IMR-90 (cell line): ENCODE results near the gene USH2A.

ENCODE experiments used
- BHLHE40 ChIP-seq: fragments of 150-350 bp; IDR thresholded peaks from 2 replicates; pipeline ENCODE4 v1.6.1; 2016; ENCODE audit warnings: mild to moderate bottlenecking, low read depth, low read length
- CEBPB ChIP-seq: IDR thresholded peaks from 2 replicates; pipeline ENCODE4 v1.6.1; 2012; ENCODE audit warnings: low read depth, low read length, improper control_type of control experiment
- FOS ChIP-seq: fragments of 150-350 bp; IDR thresholded peaks from 2 replicates; pipeline ENCODE4 v1.6.1; 2016; ENCODE audit warnings: low read depth, low read length
- MAFK ChIP-seq: IDR thresholded peaks from 2 replicates; pipeline ENCODE4 v1.6.1; 2012; ENCODE audit warnings: low read depth, low read length, improper control_type of control experiment
- MAZ ChIP-seq: IDR thresholded peaks from 2 replicates; pipeline ENCODE4 v1.6.1; 2012; ENCODE audit warnings: low read depth, mild to moderate bottlenecking, low read length, improper control_type of control experiment, moderate library complexity, borderline replicate concordance
- MXI1 ChIP-seq: IDR thresholded peaks from 2 replicates; pipeline ENCODE4 v1.6.1; 2012; ENCODE audit warnings: low read depth, mild to moderate bottlenecking, low read length, moderate library complexity, borderline replicate concordance
- NFE2L2 ChIP-seq: fragments of 150-350 bp; IDR thresholded peaks from 2 replicates; pipeline ENCODE4 v1.6.1; 2016; ENCODE audit warnings: low read depth, mild to moderate bottlenecking, low read length
- POLR2A ChIP-seq: IDR thresholded peaks from 2 replicates; pipeline ENCODE4 v1.6.1; 2012; ENCODE audit warnings: mild to moderate bottlenecking, low read depth, low read length
- RAD21 ChIP-seq: IDR thresholded peaks from 2 replicates; pipeline ENCODE4 v1.6.1; 2012; ENCODE audit warnings: low read length, improper control_type of control experiment
- SMC3 ChIP-seq: fragments of 150-350 bp; IDR thresholded peaks from 2 replicates; pipeline ENCODE4 v1.6.1; 2016; ENCODE audit warnings: low read depth, mild to moderate bottlenecking, antibody characterized with exemption, low read length, moderate library complexity
- USF2 ChIP-seq: fragments of 150-350 bp; IDR thresholded peaks from 2 replicates; pipeline ENCODE4 v1.6.1; 2017; ENCODE audit warnings: mild to moderate bottlenecking, antibody characterized with exemption, low read length, low read depth
- TF ChIP-seq, protein P1 (sequence below): conservative IDR thresholded peaks from 2 replicates; pipeline ENCODE4 v1.5.1; 2012; ENCODE audit warnings: mild to moderate bottlenecking, low read depth, low read length, improper control_type of control experiment
- TF ChIP-seq, protein P2 (sequence below): fragments of 150-350 bp; IDR thresholded peaks from 2 replicates; pipeline ENCODE4 v1.6.1; 2016; ENCODE audit warnings: low read depth, mild to moderate bottlenecking, low read length, moderate library complexity, borderline replicate concordance

- TF ChIP-seq, protein P1, sequence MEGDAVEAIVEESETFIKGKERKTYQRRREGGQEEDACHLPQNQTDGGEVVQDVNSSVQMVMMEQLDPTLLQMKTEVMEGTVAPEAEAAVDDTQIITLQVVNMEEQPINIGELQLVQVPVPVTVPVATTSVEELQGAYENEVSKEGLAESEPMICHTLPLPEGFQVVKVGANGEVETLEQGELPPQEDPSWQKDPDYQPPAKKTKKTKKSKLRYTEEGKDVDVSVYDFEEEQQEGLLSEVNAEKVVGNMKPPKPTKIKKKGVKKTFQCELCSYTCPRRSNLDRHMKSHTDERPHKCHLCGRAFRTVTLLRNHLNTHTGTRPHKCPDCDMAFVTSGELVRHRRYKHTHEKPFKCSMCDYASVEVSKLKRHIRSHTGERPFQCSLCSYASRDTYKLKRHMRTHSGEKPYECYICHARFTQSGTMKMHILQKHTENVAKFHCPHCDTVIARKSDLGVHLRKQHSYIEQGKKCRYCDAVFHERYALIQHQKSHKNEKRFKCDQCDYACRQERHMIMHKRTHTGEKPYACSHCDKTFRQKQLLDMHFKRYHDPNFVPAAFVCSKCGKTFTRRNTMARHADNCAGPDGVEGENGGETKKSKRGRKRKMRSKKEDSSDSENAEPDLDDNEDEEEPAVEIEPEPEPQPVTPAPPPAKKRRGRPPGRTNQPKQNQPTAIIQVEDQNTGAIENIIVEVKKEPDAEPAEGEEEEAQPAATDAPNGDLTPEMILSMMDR = no peak
- TF ChIP-seq POLR2A (no peak), MAZ (no peak), FOS (no peak), NFE2L2 (no peak), SMC3 (no peak), BHLHE40 (no peak), USF2 (no peak), CEBPB (no peak), MAFK (no peak), RAD21 (no peak), MXI1 (no peak)
- TF ChIP-seq, protein P2, sequence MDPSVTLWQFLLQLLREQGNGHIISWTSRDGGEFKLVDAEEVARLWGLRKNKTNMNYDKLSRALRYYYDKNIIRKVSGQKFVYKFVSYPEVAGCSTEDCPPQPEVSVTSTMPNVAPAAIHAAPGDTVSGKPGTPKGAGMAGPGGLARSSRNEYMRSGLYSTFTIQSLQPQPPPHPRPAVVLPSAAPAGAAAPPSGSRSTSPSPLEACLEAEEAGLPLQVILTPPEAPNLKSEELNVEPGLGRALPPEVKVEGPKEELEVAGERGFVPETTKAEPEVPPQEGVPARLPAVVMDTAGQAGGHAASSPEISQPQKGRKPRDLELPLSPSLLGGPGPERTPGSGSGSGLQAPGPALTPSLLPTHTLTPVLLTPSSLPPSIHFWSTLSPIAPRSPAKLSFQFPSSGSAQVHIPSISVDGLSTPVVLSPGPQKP = no peak
Observed at GRCh38 chr1:215603319-215603718, 819.9 kb downstream of the USH2A start.
